GM23338 (cell line): Measurements from ENCODE around the gene ESRRA. TPM values are rescaled to one million over a fixed set of nuclear protein-coding genes. Genes with fewer than 3 reads are reported as not detected.

Experiments
- ATAC-seq: fragments of 200-7000 bp; cut with Tn5 transposase; 3 replicates; pipeline ENCODE4 v1.9.1; 2020
- DNase-seq: peaks from one replicate; pipeline ENCODE4 v3.0.0-alpha.2; 2015; ENCODE audit warnings: low spot score
- H2AFZ ChIP-seq: fragments of 200-600 bp; sonication (generic); 2 replicates; pipeline ENCODE4 v1.8.0; 2016; ENCODE audit warnings: antibody characterized with exemption, mild to moderate bottlenecking, moderate library complexity
- H3F3A ChIP-seq: fragments of 200-600 bp; sonication (generic); replicated peaks from 2 replicates; pipeline ENCODE4 v1.8.0; 2017; ENCODE audit warnings: antibody characterized with exemption, mixed run types, low read depth
- H3K27ac ChIP-seq: fragments of 200-600 bp; sonication (generic); 2 replicates; pipeline ENCODE4 v1.6.1; 2016; ENCODE audit warnings: low read depth
- H3K27me3 ChIP-seq: fragments of 200-600 bp; sonication (generic); 2 replicates; pipeline ENCODE4 v1.8.0; 2016; ENCODE audit warnings: mild to moderate bottlenecking, mixed run types, moderate library complexity; ENCODE audit not compliant: insufficient read depth
- H3K36me3 ChIP-seq: fragments of 200-600 bp; sonication (generic); 2 replicates; pipeline ENCODE4 v1.8.0; 2016; ENCODE audit warnings: mild to moderate bottlenecking; ENCODE audit not compliant: insufficient read depth
- H3K4me1 ChIP-seq: fragments of 200-600 bp; sonication (generic); 2 replicates; pipeline ENCODE4 v1.8.0; 2016; ENCODE audit warnings: mild to moderate bottlenecking, moderate library complexity; ENCODE audit not compliant: insufficient read depth
- H3K4me2 ChIP-seq: fragments of 200-600 bp; sonication (generic); 2 replicates; pipeline ENCODE4 v1.7.1; 2017; ENCODE audit warnings: mixed run types
- H3K4me3 ChIP-seq: fragments of 200-600 bp; sonication (generic); 2 replicates; pipeline ENCODE4 v1.6.1; 2016; ENCODE audit warnings: mixed run types
- H3K79me2 ChIP-seq: fragments of 200-600 bp; sonication (generic); replicated peaks from 2 replicates; pipeline ENCODE4 v1.8.0; 2017; ENCODE audit warnings: mild to moderate bottlenecking; ENCODE audit not compliant: insufficient read depth
- H3K9me2 ChIP-seq: fragments of 200-600 bp; sonication (generic); 2 replicates; pipeline ENCODE4 v1.8.0; 2017; ENCODE audit not compliant: insufficient read depth
- H4K20me1 ChIP-seq: fragments of 200-600 bp; sonication (generic); replicated peaks from 2 replicates; pipeline ENCODE4 v1.8.0; 2017; ENCODE audit warnings: mild to moderate bottlenecking; ENCODE audit not compliant: insufficient read depth
- H3K27ac Mint-ChIP-seq: 2 replicates; pipeline ENCODE4 v1.8.0; 2020; ENCODE audit warnings: inconsistent platforms, mild to moderate bottlenecking, moderate library complexity, mixed read lengths
- H3K27me3 Mint-ChIP-seq: 3 replicates; pipeline ENCODE4 v1.8.0; 2022; ENCODE audit warnings: low read depth, mild to moderate bottlenecking, moderate library complexity, mixed read lengths, inconsistent platforms; ENCODE audit not compliant: insufficient read depth, poor library complexity
- H3K36me3 Mint-ChIP-seq: 3 replicates; pipeline ENCODE4 v1.8.0; 2021; ENCODE audit warnings: low read depth, mild to moderate bottlenecking, inconsistent platforms, moderate library complexity, mixed read lengths
- H3K4me1 Mint-ChIP-seq: 3 replicates; pipeline ENCODE4 v1.8.0; 2020; ENCODE audit warnings: mild to moderate bottlenecking, inconsistent platforms, mixed read lengths
- H3K4me3 Mint-ChIP-seq: 3 replicates; pipeline ENCODE4 v1.8.0; 2021; ENCODE audit warnings: moderate library complexity, mild to moderate bottlenecking, inconsistent platforms, mixed read lengths
- H3K9me3 Mint-ChIP-seq: 3 replicates; pipeline ENCODE4 v1.8.0; 2020; ENCODE audit warnings: moderate library complexity, mild to moderate bottlenecking, inconsistent platforms, mixed read lengths
- CREB1 ChIP-seq: fragments of 250-450 bp; sonication (Bioruptor Pico); IDR thresholded peaks from 2 replicates; pipeline ENCODE4 v1.5.0; 2020; ENCODE audit warnings: low read depth, mild to moderate bottlenecking, moderate library complexity
- JUNB ChIP-seq: IDR thresholded peaks from one replicate; pipeline ENCODE4 v1.6.1; 2016; ENCODE audit warnings: antibody characterized with exemption; ENCODE audit not compliant: unreplicated experiment
- NANOG ChIP-seq: IDR thresholded peaks from 2 replicates; pipeline ENCODE4 v1.6.1; 2016; ENCODE audit warnings: antibody characterized with exemption, borderline replicate concordance
- ZNF331 ChIP-seq: fragments of 250-450 bp; sonication (Bioruptor Pico); IDR thresholded peaks from 2 replicates; pipeline ENCODE4 v1.5.0; 2020; ENCODE audit warnings: low read depth, mild to moderate bottlenecking, moderate library complexity
- polyA plus RNA-seq: library from polyadenylated mRNA; unstranded; fragments of >200 nt; fragmentation: Nextera tagmentation; extraction: Ambion mirVana; gene quantifications from 2 replicates; pipeline ENCODE4 v1.2.1, GENCODE V29; 2016
- total RNA-seq: library from RNA; depleted of rRNA; stranded (reverse); fragments of >200 nt; shearing (Covaris generic); gene quantifications from 2 replicates; pipeline ENCODE4 v1.2.3, GENCODE V29; 2014
- TF ChIP-seq, protein P1 (sequence below), 2 experiments: fragments of 200-600 bp in 1 of 2; sonication (generic) in 1 of 2; conservative IDR thresholded peaks; 2 replicates each; pipeline versions ENCODE4 v1.5.1 to v1.6.1; 2016 to 2017; ENCODE audit warnings: antibody characterized with exemption in 2 of 2, low read depth in 2 of 2, mild to moderate bottlenecking in 2 of 2, moderate library complexity in 1 of 2
- TF ChIP-seq, protein P2 (sequence below): fragments of 250-450 bp; sonication (Bioruptor Pico); IDR thresholded peaks from 2 replicates; pipeline ENCODE4 v1.5.0; 2020; ENCODE audit warnings: mild to moderate bottlenecking, moderate library complexity

Gene ESRRA
- total and polyA plus RNA-seq, 2 experiments from 2014 or later = 13.7 to 55.1 TPM

DNA sequence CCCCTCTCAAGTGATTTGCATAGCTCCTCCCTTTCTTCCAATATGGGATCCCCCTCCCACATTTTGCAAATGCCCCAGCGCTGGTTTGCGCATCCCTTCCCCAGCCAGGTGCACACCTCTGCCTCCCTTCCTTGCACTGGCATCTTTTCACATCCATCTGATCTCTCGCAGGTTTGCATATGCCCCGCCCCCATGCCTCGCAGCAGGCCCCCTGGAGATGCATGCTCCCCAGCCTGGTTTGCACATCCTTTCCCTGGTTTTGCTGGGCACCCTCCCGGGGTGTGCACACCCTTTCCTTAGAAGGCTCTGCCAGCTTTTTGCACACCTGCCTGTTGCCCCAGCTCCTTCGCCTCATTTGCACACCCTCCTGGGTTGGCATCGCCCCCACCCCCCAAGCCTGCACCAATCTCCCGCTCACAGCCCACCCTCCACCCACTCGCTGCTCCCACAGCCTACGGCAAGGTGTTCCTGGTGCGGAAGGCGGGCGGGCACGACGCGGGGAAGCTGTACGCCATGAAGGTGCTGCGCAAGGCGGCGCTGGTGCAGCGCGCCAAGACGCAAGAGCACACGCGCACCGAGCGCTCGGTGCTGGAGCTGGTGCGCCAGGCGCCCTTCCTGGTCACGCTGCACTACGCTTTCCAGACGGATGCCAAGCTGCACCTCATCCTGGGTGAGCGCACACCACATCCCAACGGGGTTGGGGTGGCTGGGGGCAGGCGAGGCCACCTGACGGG lies 54.6 kb downstream of the ESRRA start:
- no peaks in the 10 kb centered on the region for H3K36me3 ChIP-seq
- H4K20me1 ChIP-seq = no peaks in the 10 kb centered on the region; the same call in 1 of the 2 replicates
- 0 out of 2 replicates have a peak, but pooled peaks cover 13% of the 10 kb centered on the region for H3F3A ChIP-seq
- no peaks in the 10 kb centered on the region for H3K9me3 Mint-ChIP-seq
- H3K27me3 ChIP-seq = peaks cover 14% of the 10 kb centered on the region; the same call in 1 of the 2 replicates
- 0 out of 2 replicates have a peak overlapping the region, but pooled peaks have one; percentile 93 for H2AFZ ChIP-seq
- no peaks in the 10 kb centered on the region for H3K9me2 ChIP-seq
- peaks cover 18% of the 10 kb centered on the region for H3K27me3 Mint-ChIP-seq
- TF ChIP-seq, protein P1, sequence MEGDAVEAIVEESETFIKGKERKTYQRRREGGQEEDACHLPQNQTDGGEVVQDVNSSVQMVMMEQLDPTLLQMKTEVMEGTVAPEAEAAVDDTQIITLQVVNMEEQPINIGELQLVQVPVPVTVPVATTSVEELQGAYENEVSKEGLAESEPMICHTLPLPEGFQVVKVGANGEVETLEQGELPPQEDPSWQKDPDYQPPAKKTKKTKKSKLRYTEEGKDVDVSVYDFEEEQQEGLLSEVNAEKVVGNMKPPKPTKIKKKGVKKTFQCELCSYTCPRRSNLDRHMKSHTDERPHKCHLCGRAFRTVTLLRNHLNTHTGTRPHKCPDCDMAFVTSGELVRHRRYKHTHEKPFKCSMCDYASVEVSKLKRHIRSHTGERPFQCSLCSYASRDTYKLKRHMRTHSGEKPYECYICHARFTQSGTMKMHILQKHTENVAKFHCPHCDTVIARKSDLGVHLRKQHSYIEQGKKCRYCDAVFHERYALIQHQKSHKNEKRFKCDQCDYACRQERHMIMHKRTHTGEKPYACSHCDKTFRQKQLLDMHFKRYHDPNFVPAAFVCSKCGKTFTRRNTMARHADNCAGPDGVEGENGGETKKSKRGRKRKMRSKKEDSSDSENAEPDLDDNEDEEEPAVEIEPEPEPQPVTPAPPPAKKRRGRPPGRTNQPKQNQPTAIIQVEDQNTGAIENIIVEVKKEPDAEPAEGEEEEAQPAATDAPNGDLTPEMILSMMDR (conservative IDR thresholded peaks at IDR 0.05; ENCODE audit: low read depth in 2 of 2) = peak; percentile 14 to 68; a peak in 3 of 4 replicates
- TF ChIP-seq ZNF331 (no peak), NANOG (no peak), JUNB (no peak), CREB1 (CRISPR knock-in tag) (no peak)
- TF ChIP-seq, protein P2, sequence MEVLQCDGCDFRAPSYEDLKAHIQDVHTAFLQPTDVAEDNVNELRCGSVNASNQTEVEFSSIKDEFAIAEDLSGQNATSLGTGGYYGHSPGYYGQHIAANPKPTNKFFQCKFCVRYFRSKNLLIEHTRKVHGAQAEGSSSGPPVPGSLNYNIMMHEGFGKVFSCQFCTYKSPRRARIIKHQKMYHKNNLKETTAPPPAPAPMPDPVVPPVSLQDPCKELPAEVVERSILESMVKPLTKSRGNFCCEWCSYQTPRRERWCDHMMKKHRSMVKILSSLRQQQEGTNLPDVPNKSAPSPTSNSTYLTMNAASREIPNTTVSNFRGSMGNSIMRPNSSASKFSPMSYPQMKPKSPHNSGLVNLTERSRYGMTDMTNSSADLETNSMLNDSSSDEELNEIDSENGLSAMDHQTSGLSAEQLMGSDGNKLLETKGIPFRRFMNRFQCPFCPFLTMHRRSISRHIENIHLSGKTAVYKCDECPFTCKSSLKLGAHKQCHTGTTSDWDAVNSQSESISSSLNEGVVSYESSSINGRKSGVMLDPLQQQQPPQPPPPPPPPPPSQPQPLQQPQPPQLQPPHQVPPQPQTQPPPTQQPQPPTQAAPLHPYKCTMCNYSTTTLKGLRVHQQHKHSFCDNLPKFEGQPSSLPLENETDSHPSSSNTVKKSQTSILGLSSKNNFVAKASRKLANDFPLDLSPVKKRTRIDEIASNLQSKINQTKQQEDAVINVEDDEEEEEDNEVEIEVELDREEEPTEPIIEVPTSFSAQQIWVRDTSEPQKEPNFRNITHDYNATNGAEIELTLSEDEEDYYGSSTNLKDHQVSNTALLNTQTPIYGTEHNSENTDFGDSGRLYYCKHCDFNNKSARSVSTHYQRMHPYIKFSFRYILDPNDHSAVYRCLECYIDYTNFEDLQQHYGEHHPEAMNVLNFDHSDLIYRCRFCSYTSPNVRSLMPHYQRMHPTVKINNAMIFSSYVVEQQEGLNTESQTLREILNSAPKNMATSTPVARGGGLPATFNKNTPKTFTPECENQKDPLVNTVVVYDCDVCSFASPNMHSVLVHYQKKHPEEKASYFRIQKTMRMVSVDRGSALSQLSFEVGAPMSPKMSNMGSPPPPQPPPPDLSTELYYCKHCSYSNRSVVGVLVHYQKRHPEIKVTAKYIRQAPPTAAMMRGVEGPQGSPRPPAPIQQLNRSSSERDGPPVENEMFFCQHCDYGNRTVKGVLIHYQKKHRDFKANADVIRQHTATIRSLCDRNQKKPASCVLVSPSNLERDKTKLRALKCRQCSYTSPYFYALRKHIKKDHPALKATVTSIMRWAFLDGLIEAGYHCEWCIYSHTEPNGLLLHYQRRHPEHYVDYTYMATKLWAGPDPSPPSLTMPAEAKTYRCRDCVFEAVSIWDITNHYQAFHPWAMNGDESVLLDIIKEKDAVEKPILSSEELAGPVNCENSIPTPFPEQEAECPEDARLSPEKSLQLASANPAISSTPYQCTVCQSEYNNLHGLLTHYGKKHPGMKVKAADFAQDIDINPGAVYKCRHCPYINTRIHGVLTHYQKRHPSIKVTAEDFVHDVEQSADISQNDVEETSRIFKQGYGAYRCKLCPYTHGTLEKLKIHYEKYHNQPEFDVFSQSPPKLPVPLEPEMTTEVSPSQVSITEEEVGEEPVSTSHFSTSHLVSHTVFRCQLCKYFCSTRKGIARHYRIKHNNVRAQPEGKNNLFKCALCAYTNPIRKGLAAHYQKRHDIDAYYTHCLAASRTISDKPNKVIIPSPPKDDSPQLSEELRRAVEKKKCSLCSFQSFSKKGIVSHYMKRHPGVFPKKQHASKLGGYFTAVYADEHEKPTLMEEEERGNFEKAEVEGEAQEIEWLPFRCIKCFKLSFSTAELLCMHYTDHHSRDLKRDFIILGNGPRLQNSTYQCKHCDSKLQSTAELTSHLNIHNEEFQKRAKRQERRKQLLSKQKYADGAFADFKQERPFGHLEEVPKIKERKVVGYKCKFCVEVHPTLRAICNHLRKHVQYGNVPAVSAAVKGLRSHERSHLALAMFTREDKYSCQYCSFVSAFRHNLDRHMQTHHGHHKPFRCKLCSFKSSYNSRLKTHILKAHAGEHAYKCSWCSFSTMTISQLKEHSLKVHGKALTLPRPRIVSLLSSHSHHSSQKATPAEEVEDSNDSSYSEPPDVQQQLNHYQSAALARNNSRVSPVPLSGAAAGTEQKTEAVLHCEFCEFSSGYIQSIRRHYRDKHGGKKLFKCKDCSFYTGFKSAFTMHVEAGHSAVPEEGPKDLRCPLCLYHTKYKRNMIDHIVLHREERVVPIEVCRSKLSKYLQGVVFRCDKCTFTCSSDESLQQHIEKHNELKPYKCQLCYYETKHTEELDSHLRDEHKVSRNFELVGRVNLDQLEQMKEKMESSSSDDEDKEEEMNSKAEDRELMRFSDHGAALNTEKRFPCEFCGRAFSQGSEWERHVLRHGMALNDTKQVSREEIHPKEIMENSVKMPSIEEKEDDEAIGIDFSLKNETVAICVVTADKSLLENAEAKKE = no peak
- no peak overlapping the region for H3K27ac ChIP-seq
- H3K4me1 ChIP-seq = peaks cover 17% of the 10 kb centered on the region; the same call in 1 of the 2 replicates
- H3K4me1 Mint-ChIP-seq = peaks cover 29% of the 10 kb centered on the region
- ATAC-seq (peak; percentile 46), DNase-seq (peak; percentile 72)
- H3K27ac Mint-ChIP-seq = no peak overlapping the region
- peaks cover 12% of the 10 kb centered on the region for H3K36me3 Mint-ChIP-seq
- peak overlapping the region; percentile 91 for H3K4me2 ChIP-seq
- no peaks in the 10 kb centered on the region for H3K79me2 ChIP-seq
- H3K4me3 Mint-ChIP-seq = peak overlapping the region; percentile 84
- peak overlapping the region; percentile 86 for H3K4me3 ChIP-seq
